ENCODE data around the gene TTC28. TPM values are rescaled to one million over a fixed set of nuclear protein-coding genes. Genes with fewer than 3 reads are reported as not detected.

The TTC28 gene
- total RNA-seq, 1 donor from 2014 or later = 70.8 TPM

- Mint-ChIP-seq H3K36me3 (ENCODE audit: low read depth, unreplicated experiment) (peaks cover 8% of the 10 kb centered on the region), H3K27me3 (ENCODE audit: unreplicated experiment) (no peaks in the 10 kb centered on the region), H3K4me1 (ENCODE audit: unreplicated experiment) (no peaks in the 10 kb centered on the region), H3K9me3 (ENCODE audit: unreplicated experiment) (no peaks in the 10 kb centered on the region), H3K4me3 (ENCODE audit: unreplicated experiment) (no peak overlapping the region), H3K27ac (ENCODE audit: unreplicated experiment) (no peak overlapping the region)
- no peak for TF ChIP-seq CTCF (IDR thresholded peaks at IDR 0.05; ENCODE audit: unreplicated experiment)
- DNase-seq (ENCODE audit: low spot score) = no peak
Measured at GRCh38 chr22:28155808-28156207, 523.8 kb downstream of the TTC28 start.

GRCh38 chr22:28154861-28155260 lies 524.8 kb downstream of the TTC28 start:
- no peak for DNase-seq (ENCODE audit: low spot score)
- no peaks in the 10 kb centered on the region for H3K9me3 Mint-ChIP-seq (ENCODE audit: unreplicated experiment)
- no peak overlapping the region for H3K27ac Mint-ChIP-seq (ENCODE audit: unreplicated experiment)
- H3K36me3 Mint-ChIP-seq (ENCODE audit: low read depth, unreplicated experiment) = no peaks in the 10 kb centered on the region
- H3K4me1 Mint-ChIP-seq (ENCODE audit: unreplicated experiment) = no peaks in the 10 kb centered on the region
- no peaks in the 10 kb centered on the region for H3K27me3 Mint-ChIP-seq (ENCODE audit: unreplicated experiment)
- TF ChIP-seq CTCF (IDR thresholded peaks at IDR 0.05; ENCODE audit: unreplicated experiment) = no peak
- H3K4me3 Mint-ChIP-seq (ENCODE audit: unreplicated experiment) = no peak overlapping the region

GRCh38 chr22:28151151-28151816 lies 528.4 kb downstream of the TTC28 start:
- H3K4me3 Mint-ChIP-seq (ENCODE audit: unreplicated experiment) = no peak overlapping the region
- no peaks in the 10 kb centered on the region for H3K4me1 Mint-ChIP-seq (ENCODE audit: unreplicated experiment)
- no peak overlapping the region for H3K27ac Mint-ChIP-seq (ENCODE audit: unreplicated experiment)
- no peaks in the 10 kb centered on the region for H3K36me3 Mint-ChIP-seq (ENCODE audit: low read depth, unreplicated experiment)
- no peaks in the 10 kb centered on the region for H3K27me3 Mint-ChIP-seq (ENCODE audit: unreplicated experiment)
- H3K9me3 Mint-ChIP-seq (ENCODE audit: unreplicated experiment) = no peaks in the 10 kb centered on the region
- no peak for DNase-seq (ENCODE audit: low spot score)
- no peak for TF ChIP-seq CTCF (IDR thresholded peaks at IDR 0.05; ENCODE audit: unreplicated experiment)

- Mint-ChIP-seq H3K27me3 (ENCODE audit: unreplicated experiment) (peaks cover 5% of the 10 kb centered on the region), H3K36me3 (ENCODE audit: low read depth, unreplicated experiment) (no peaks in the 10 kb centered on the region), H3K9me3 (ENCODE audit: unreplicated experiment) (no peaks in the 10 kb centered on the region), H3K4me1 (ENCODE audit: unreplicated experiment) (no peaks in the 10 kb centered on the region), H3K4me3 (ENCODE audit: unreplicated experiment) (no peak overlapping the region), H3K27ac (ENCODE audit: unreplicated experiment) (no peak overlapping the region)
- TF ChIP-seq CTCF (IDR thresholded peaks at IDR 0.05; ENCODE audit: unreplicated experiment) = no peak
- no peak for DNase-seq (ENCODE audit: low spot score)
Measured at GRCh38 chr22:28148816-28149465, 530.7 kb downstream of the TTC28 start.

- no peak overlapping the region for H3K4me3 Mint-ChIP-seq (ENCODE audit: unreplicated experiment)
- H3K36me3 Mint-ChIP-seq (ENCODE audit: low read depth, unreplicated experiment) = no peaks in the 10 kb centered on the region
- no peak for TF ChIP-seq CTCF (IDR thresholded peaks at IDR 0.05; ENCODE audit: unreplicated experiment)
- no peak overlapping the region for H3K27ac Mint-ChIP-seq (ENCODE audit: unreplicated experiment)
- H3K9me3 Mint-ChIP-seq (ENCODE audit: unreplicated experiment) = no peaks in the 10 kb centered on the region
- H3K4me1 Mint-ChIP-seq (ENCODE audit: unreplicated experiment) = no peaks in the 10 kb centered on the region
- H3K27me3 Mint-ChIP-seq (ENCODE audit: unreplicated experiment) = peaks cover 5% of the 10 kb centered on the region
- DNase-seq (ENCODE audit: low spot score) = no peak
Measured at GRCh38 chr22:28147401-28147800, 532.2 kb downstream of the TTC28 start.

All from endothelial cell (in vitro differentiated cells).